Muscle layer of duodenum (tissue), 2 donors: ENCODE data around the gene MYL9.
"Not testable (repeated sequence)": the region's sequence is repeated elsewhere in the genome, so short reads cannot be mapped to it uniquely, and the experiment has no call there.

Experiments used
- H3K27ac ChIP-seq: one replicate; pipeline ENCODE4 v1.7.0; 2013; ENCODE audit warnings: mild to moderate bottlenecking, low read length
- H3K27me3 ChIP-seq: one replicate; pipeline ENCODE4 v1.7.0; 2013; ENCODE audit warnings: low read depth, mild to moderate bottlenecking, control low read depth, low read length
- H3K36me3 ChIP-seq, 2 donors: one replicate each; pipeline ENCODE4 v1.7.0; 2013; ENCODE audit warnings: low read length in 2 of 2, control low read depth in 1 of 2, mild to moderate bottlenecking in 1 of 2; ENCODE audit not compliant: insufficient read depth in 2 of 2, control insufficient read depth in 1 of 2
- H3K4me1 ChIP-seq, 2 donors: one replicate each; pipeline ENCODE4 v1.7.0; 2013; ENCODE audit warnings: low read length in 2 of 2, mild to moderate bottlenecking in 2 of 2, control low read depth in 1 of 2, moderate library complexity in 1 of 2; ENCODE audit not compliant: insufficient read depth in 2 of 2, control insufficient read depth in 1 of 2
- H3K4me3 ChIP-seq, 2 donors: one replicate each; pipeline ENCODE4 v1.7.0; 2013; ENCODE audit warnings: low read length in 2 of 2, low read depth in 1 of 2, mild to moderate bottlenecking in 1 of 2
- H3K9me3 ChIP-seq, 2 donors: one replicate each; pipeline ENCODE4 v1.7.0; 2013; ENCODE audit warnings: low read length in 2 of 2, control low read depth in 1 of 2, mild to moderate bottlenecking in 1 of 2; ENCODE audit not compliant: control insufficient read depth in 1 of 2
- donor health status: healthy.

The MYL9 gene

GRCh38 chr20:36555248-36555647, 13.9 kb downstream of the MYL9 start:
- Histone ChIP-seq H3K9me3 (no peaks in the 10 kb centered on the region), H3K27me3 (no peaks in the 10 kb centered on the region), H3K27ac (no peak overlapping the region), H3K4me1 (no peaks in the 10 kb centered on the region), H3K4me3 (no peak overlapping the region), H3K36me3 (no peaks in the 10 kb centered on the region)

- Histone ChIP-seq H3K36me3 (no peaks in the 10 kb centered on the region), H3K4me1 (no peaks in the 10 kb centered on the region), H3K4me3 (no peak overlapping the region), H3K9me3 (peaks cover 0 to 3% of the 10 kb centered on the region in 2 donors), H3K27ac (no peak overlapping the region), H3K27me3 (no peaks in the 10 kb centered on the region)
These were observed 21.4 kb downstream of the MYL9 start for GRCh38 chr20:36562724-36563123.

DNA sequence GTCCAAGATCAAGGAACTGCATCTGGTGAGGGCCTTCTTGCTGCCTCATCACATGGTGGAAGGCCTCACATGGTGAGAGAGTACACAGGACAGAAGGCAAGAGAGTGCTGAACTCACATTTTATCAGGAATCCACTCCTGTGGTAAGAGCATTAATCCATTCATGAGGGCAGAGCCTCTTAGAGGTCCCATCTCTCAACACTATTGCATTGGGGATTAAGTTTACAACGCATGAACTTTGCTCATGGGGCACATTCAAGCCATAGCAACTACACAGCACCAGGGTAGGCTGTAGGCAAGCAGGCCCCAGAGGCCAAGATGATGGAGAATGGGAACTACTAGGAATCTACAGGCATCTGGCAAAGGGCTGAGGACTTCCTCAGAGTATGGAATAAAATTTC, 22.1 kb downstream of the MYL9 start:
- Histone ChIP-seq H3K36me3 (no peaks in the 10 kb centered on the region), H3K4me1 (no peaks in the 10 kb centered on the region), H3K9me3 (peaks cover 0 to 3% of the 10 kb centered on the region in 2 donors), H3K27me3 (no peaks in the 10 kb centered on the region), H3K27ac (no peak overlapping the region), H3K4me3 (no peak overlapping the region)

DNA sequence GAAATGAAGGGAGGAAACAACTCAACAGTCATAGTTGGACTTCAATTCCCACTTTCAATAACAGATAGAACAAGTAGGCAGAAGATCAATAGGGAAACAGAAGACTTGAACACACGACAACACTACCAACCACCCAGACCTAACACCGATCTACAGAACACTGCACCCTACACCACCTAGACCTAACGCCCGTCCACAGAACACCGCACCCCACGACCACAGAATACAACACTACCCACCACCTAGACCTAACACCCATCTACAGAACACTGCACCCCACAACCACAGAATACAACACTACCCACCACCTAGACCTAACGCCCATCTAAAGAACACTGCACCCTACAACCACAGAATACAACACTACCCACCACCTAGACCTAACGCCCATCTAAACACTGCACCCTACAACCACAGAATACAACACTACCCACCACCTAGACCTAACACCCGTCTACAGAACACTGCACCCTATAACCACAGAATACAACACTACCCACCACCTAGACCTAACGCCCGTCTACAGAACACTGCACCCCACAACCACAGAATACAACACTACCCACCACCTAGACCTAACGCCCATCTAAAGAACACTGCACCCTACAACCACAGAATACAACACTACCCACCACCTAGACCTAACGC, 22.9 kb downstream of the MYL9 start:
- H3K27ac ChIP-seq, H3K9me3 ChIP-seq, H3K36me3 ChIP-seq, H3K4me1 ChIP-seq, H3K27me3 ChIP-seq, H3K4me3 ChIP-seq: not testable (repeated sequence)

- not testable (repeated sequence) for H3K27me3 ChIP-seq, H3K9me3 ChIP-seq, H3K4me3 ChIP-seq, H3K4me1 ChIP-seq, H3K27ac ChIP-seq, H3K36me3 ChIP-seq
These were observed 23.4 kb downstream of the MYL9 start for GRCh38 chr20:36564726-36565121.

GRCh38 chr20:36565520-36565919, 24.2 kb downstream of the MYL9 start:
- no peak overlapping the region for H3K4me3 ChIP-seq
- H3K4me1 ChIP-seq, result no peaks in the 10 kb centered on the region
- no peak overlapping the region for H3K27ac ChIP-seq
- H3K9me3 ChIP-seq, result peaks cover 0 to 3% of the 10 kb centered on the region in 2 donors
- no peaks in the 10 kb centered on the region for H3K36me3 ChIP-seq
- H3K27me3 ChIP-seq, result no peaks in the 10 kb centered on the region

DNA sequence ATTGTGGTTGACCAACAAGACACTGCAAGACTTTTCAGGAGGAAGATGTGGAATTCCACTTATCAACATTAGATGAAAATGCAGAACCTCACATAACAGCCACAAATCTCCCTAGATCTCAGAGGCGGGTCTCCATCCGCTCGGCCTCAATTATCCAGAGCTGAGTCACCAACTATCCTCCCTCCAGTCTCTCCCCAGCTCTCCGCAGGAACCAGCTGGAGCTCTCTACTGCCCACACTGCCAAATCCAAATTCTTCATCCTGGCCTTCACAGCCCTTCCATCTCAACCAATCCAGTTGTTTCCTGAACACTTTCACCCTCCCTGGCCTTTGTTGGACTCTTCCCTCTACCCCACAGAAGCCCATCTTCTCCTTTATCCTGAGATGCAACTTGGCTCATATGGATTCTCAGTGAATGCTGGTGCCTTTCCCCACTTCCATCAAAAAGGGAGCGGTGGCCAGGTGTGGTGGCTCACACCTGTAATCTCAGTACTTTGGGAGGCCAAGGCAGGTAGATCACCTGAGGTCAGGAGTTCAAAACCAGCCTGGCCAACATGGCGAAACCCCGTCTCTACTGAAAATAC, 28.6 kb downstream of the MYL9 start:
- Histone ChIP-seq H3K36me3 (no peaks in the 10 kb centered on the region), H3K9me3 (peaks cover 0 to 3% of the 10 kb centered on the region in 2 donors), H3K27ac (no peak overlapping the region), H3K27me3 (no peaks in the 10 kb centered on the region), H3K4me3 (no peak overlapping the region), H3K4me1 (peaks cover 0 to 5% of the 10 kb centered on the region in 2 donors)

- H3K4me1 ChIP-seq, result peaks cover 0 to 21% of the 10 kb centered on the region in 2 donors
- H3K9me3 ChIP-seq, result no peaks in the 10 kb centered on the region
- peak overlapping the region; percentile 74 for H3K27ac ChIP-seq
- no peak overlapping the region for H3K4me3 ChIP-seq
- H3K36me3 ChIP-seq, result no peaks in the 10 kb centered on the region
- H3K27me3 ChIP-seq, result no peaks in the 10 kb centered on the region
These were observed 30.5 kb downstream of the MYL9 start for GRCh38 chr20:36571564-36572504.

DNA sequence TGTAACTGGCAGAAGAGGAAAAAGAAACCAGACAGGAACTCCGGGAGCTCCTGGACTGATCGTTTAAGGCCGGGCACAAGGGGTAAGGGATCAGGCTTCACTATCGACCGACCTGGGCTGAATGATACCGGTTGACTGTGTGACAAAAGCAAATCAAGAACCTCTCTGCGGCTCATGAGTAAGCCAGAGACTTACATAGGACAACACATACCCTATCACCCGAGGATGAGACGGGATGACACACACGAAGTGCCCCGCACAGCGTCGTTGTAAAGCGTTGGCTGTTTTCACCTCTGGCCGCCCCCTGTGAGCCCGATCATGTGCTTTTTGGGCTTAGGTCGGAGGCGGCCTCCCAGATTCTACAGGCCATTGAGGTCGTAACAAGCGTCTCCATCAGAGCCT, 31.4 kb downstream of the MYL9 start:
- Histone ChIP-seq H3K4me1 (peaks cover 0 to 21% of the 10 kb centered on the region in 2 donors), H3K27ac (peak overlapping the region; percentile 74), H3K4me3 (peak overlapping the region; percentile 46 to 77), H3K27me3 (no peaks in the 10 kb centered on the region), H3K9me3 (no peaks in the 10 kb centered on the region), H3K36me3 (no peaks in the 10 kb centered on the region)

DNA sequence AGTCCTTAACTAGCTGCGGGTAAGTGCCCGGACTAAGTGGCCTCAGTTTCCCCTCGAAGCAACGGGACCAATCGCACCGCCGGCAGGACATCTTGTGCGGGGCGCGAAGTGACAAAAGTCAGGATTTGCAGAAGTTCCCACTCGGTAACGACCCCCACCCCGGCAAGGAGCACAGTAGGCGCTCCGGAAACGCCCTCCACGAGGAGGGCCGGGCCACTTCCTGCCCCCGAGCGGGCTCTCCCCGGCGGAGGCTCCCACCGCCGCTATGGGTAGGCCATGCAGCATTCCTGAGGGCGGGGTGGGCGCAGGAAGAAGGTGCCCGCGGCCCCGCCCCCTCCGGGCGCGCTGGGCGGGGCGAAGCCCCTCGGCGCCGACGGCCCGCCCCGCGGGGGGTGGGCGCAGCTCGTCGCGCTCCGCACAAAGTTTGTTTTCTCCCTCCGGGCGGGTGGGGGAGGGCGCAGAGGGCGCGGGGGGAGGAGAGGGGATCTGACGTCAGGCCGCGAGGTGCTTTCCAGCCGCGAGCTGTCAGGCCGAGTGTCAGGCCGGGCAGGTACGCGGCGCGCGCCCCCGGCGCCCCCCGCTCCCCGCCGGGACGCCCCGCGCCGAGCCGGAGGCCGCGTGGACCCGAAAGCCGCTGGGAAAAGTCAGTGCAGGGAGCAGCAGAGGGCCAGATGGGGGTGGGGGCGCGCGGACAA, 31.9 kb downstream of the MYL9 start, which contains the start of gene TGIF2:
TGIF2 (plus strand) TSS at position 495 of the 695 bp plus-strand sequence. CDS start 5,178 bp downstream, outside the sequence.
- peaks cover 0 to 21% of the 10 kb centered on the region in 2 donors for H3K4me1 ChIP-seq
- H3K27ac ChIP-seq, result peak within 1 kb of the TSS; percentile 74
- H3K36me3 ChIP-seq, result no peaks in the 10 kb centered on the region
- H3K4me3 ChIP-seq, result peak within 1 kb of the TSS; percentile 46 to 77
- H3K9me3 ChIP-seq, result no peaks in the 10 kb centered on the region
- no peaks in the 10 kb centered on the region for H3K27me3 ChIP-seq
